CD8-positive, alpha-beta memory T cell (primary cell): ENCODE results near the gene GRAMD4. TPM values are rescaled to one million over a fixed set of nuclear protein-coding genes. Genes with fewer than 3 reads are reported as not detected.

Source experiments
- CTCF ChIA-PET: fragments of 350-600 bp; sonication (Branson Sonifier 250); formaldehyde crosslinking; loops from one replicate; lab custom pipeline; 2021; ENCODE audit warnings: antibody characterized with exemption; lab: Charles Lee
- POLR2A ChIA-PET: fragments of 350-600 bp; sonication (Branson Sonifier 250); formaldehyde crosslinking; loops from one replicate; lab custom pipeline; 2021; ENCODE audit warnings: antibody characterized with exemption; lab: Charles Lee
- DNase-seq, 5 donors: peaks; one replicate each; pipeline versions ENCODE4 v3.0.0 to v3.0.0-alpha.2; 2020 to 2022; ENCODE audit warnings: mixed read lengths in 1 of 5
- H3K27ac ChIP-seq: one replicate; pipeline ENCODE4 v1.7.0; 2013; ENCODE audit warnings: low read depth, mild to moderate bottlenecking, low read length, moderate library complexity
- H3K27me3 ChIP-seq: 2 replicates; pipeline ENCODE4 v1.7.0; 2013; ENCODE audit warnings: low read length, mild to moderate bottlenecking; ENCODE audit not compliant: insufficient read depth, poor library complexity, severe bottlenecking
- H3K36me3 ChIP-seq: 2 replicates; pipeline ENCODE4 v1.7.0; 2013; ENCODE audit warnings: mild to moderate bottlenecking, low read length, moderate library complexity; ENCODE audit not compliant: insufficient read depth
- H3K4me1 ChIP-seq: 2 replicates; pipeline ENCODE4 v1.7.0; 2013; ENCODE audit warnings: mild to moderate bottlenecking, low read length, moderate library complexity; ENCODE audit not compliant: insufficient read depth
- H3K4me3 ChIP-seq: 2 replicates; pipeline ENCODE4 v1.7.0; 2013; ENCODE audit warnings: mild to moderate bottlenecking, low read length
- H3K9me3 ChIP-seq: 2 replicates; pipeline ENCODE4 v1.7.0; 2013; ENCODE audit warnings: mild to moderate bottlenecking, low read length
- H3K27ac Mint-ChIP-seq, 8 donors: one replicate each; pipeline ENCODE4 v1.8.0; 2020 to 2021; ENCODE audit warnings: mixed read lengths in 8 of 8, mild to moderate bottlenecking in 6 of 8, inconsistent platforms in 3 of 8, moderate library complexity in 3 of 8
- H3K27me3 Mint-ChIP-seq, 2 donors: one replicate each; pipeline ENCODE4 v1.8.0; 2020 to 2021; ENCODE audit warnings: mixed read lengths in 2 of 2, mild to moderate bottlenecking in 1 of 2, moderate library complexity in 1 of 2
- H3K36me3 Mint-ChIP-seq, 3 donors: one replicate each; pipeline ENCODE4 v1.8.0; 2020 to 2021; ENCODE audit warnings: mixed read lengths in 3 of 3, inconsistent platforms in 1 of 3, mild to moderate bottlenecking in 1 of 3
- H3K4me1 Mint-ChIP-seq, 3 donors: one replicate each; pipeline ENCODE4 v1.8.0; 2020 to 2021; ENCODE audit warnings: mixed read lengths in 3 of 3, inconsistent platforms in 1 of 3, mild to moderate bottlenecking in 1 of 3
- H3K4me3 Mint-ChIP-seq, 7 donors: one replicate each; pipeline ENCODE4 v1.8.0; 2020 to 2021; ENCODE audit warnings: mixed read lengths in 7 of 7, mild to moderate bottlenecking in 6 of 7, moderate library complexity in 4 of 7, inconsistent platforms in 2 of 7
- H3K9me3 Mint-ChIP-seq, 5 donors: one replicate each; pipeline ENCODE4 v1.8.0; 2020 to 2022; ENCODE audit warnings: mixed read lengths in 5 of 5, mild to moderate bottlenecking in 3 of 5, moderate library complexity in 2 of 5, inconsistent platforms in 1 of 5
- polyA plus RNA-seq: library from polyadenylated mRNA; unstranded; fragments of 300-500 nt; fragmentation: Illumina TruSeq; gene quantifications from one replicate; pipeline ENCODE4 v1.2.3, GENCODE V29; 2021
- total RNA-seq, 2 experiments: library from RNA; stranded (reverse); gene quantifications; one replicate each; pipeline ENCODE4 v1.2.3, GENCODE V29; 2021

The GRAMD4 gene
- total and polyA plus RNA-seq, 3 experiments from 2014 or later: 7.6 to 33.0 (median 25.3) TPM

- Mint-ChIP-seq H3K36me3 (peaks cover 0 to 2% (median 0%) of the 10 kb centered on the region in 3 donors), H3K9me3 (no peaks in the 10 kb centered on the region), H3K27ac (peak overlapping the region in 3 of 8 donors; percentile 32 to 84 (median 70)), H3K4me1 (peaks cover 12 to 36% (median 19%) of the 10 kb centered on the region in 3 donors), H3K27me3 (no peaks in the 10 kb centered on the region), H3K4me3 (no peak overlapping the region)
- no peaks in the 10 kb centered on the region for H3K36me3 ChIP-seq
- ChIA-PET POLR2A (no interaction called here), CTCF (interaction anchor here (1.3 kb wide), 1 partner anchor 113 kb away, joined by 3 read pairs; no protein-coding TSS in a partner anchor)
- no peak overlapping the region for H3K27ac ChIP-seq
- H3K27me3 ChIP-seq: no peaks in the 10 kb centered on the region
- no peak for DNase-seq
- H3K4me3 ChIP-seq: no peak overlapping the region
- H3K9me3 ChIP-seq: no peaks in the 10 kb centered on the region
- H3K4me1 ChIP-seq: peaks cover 25% of the 10 kb centered on the region
Observed at GRCh38 chr22:46676479-46676878, 56.3 kb downstream of the GRAMD4 start.

GRCh38 chr22:46676881-46677280 lies 56.7 kb downstream of the GRAMD4 start:
- H3K27ac ChIP-seq: no peak overlapping the region
- no peaks in the 10 kb centered on the region for H3K27me3 ChIP-seq
- H3K36me3 ChIP-seq: no peaks in the 10 kb centered on the region
- H3K4me1 Mint-ChIP-seq: peaks cover 12 to 36% (median 19%) of the 10 kb centered on the region in 3 donors
- DNase-seq: no peak
- peaks cover 0 to 2% (median 0%) of the 10 kb centered on the region in 3 donors for H3K36me3 Mint-ChIP-seq
- CTCF ChIA-PET: interaction anchor here (1.3 kb wide), 1 partner anchor 113 kb away, joined by 3 read pairs; no protein-coding TSS in a partner anchor
- H3K4me3 ChIP-seq: no peak overlapping the region
- H3K27ac Mint-ChIP-seq: peak overlapping the region in 2 of 8 donors; percentile 33 to 51
- H3K4me1 ChIP-seq: peaks cover 25% of the 10 kb centered on the region
- H3K4me3 Mint-ChIP-seq: peak overlapping the region in 1 of 7 donors; percentile 41
- no peaks in the 10 kb centered on the region for H3K9me3 ChIP-seq
- no peaks in the 10 kb centered on the region for H3K27me3 Mint-ChIP-seq
- H3K9me3 Mint-ChIP-seq: no peaks in the 10 kb centered on the region
- POLR2A ChIA-PET: no interaction called here

- H3K36me3 ChIP-seq: no peaks in the 10 kb centered on the region
- peaks cover 25% of the 10 kb centered on the region for H3K4me1 ChIP-seq
- no peaks in the 10 kb centered on the region for H3K9me3 ChIP-seq
- Mint-ChIP-seq H3K9me3 (no peaks in the 10 kb centered on the region), H3K27ac (peak overlapping the region in 2 of 8 donors; percentile 24 to 79), H3K27me3 (no peaks in the 10 kb centered on the region), H3K36me3 (peaks cover 0 to 2% (median 0%) of the 10 kb centered on the region in 3 donors), H3K4me1 (peaks cover 12 to 36% (median 19%) of the 10 kb centered on the region in 3 donors), H3K4me3 (peak overlapping the region in 2 of 7 donors; percentile 41 to 59)
- ChIA-PET POLR2A (no interaction called here), CTCF (interaction anchor here (1.3 kb wide), 1 partner anchor 114 kb away, joined by 3 read pairs; no protein-coding TSS in a partner anchor)
- H3K27ac ChIP-seq: no peak overlapping the region
- no peak for DNase-seq
- no peak overlapping the region for H3K4me3 ChIP-seq
- no peaks in the 10 kb centered on the region for H3K27me3 ChIP-seq
Observed at GRCh38 chr22:46677323-46678002, 57.3 kb downstream of the GRAMD4 start.

- H3K4me3 ChIP-seq: no peak overlapping the region
- no peaks in the 10 kb centered on the region for H3K9me3 ChIP-seq
- no peak overlapping the region for H3K4me3 Mint-ChIP-seq
- ChIA-PET CTCF (interaction anchor here (1.3 kb wide), 1 partner anchor 115 kb away, joined by 3 read pairs; no protein-coding TSS in a partner anchor), POLR2A (no interaction called here)
- no peaks in the 10 kb centered on the region for H3K36me3 ChIP-seq
- H3K4me1 ChIP-seq: peaks cover 20% of the 10 kb centered on the region
- H3K9me3 Mint-ChIP-seq: no peaks in the 10 kb centered on the region
- peaks cover 12 to 32% (median 19%) of the 10 kb centered on the region in 3 donors for H3K4me1 Mint-ChIP-seq
- H3K27ac Mint-ChIP-seq: peak overlapping the region in 1 of 8 donors; percentile 24
- no peaks in the 10 kb centered on the region for H3K27me3 Mint-ChIP-seq
- peaks cover 0 to 2% (median 0%) of the 10 kb centered on the region in 3 donors for H3K36me3 Mint-ChIP-seq
- no peak overlapping the region for H3K27ac ChIP-seq
- DNase-seq: no peak
- no peaks in the 10 kb centered on the region for H3K27me3 ChIP-seq
Observed at GRCh38 chr22:46678003-46678657, 57.9 kb downstream of the GRAMD4 start.

- CTCF ChIA-PET: no interaction called here
- peaks cover 0 to 4% (median 0%) of the 10 kb centered on the region in 3 donors for H3K36me3 Mint-ChIP-seq
- POLR2A ChIA-PET: no interaction called here
Observed at GRCh38 chr22:46678785-46679700, 58.9 kb downstream of the GRAMD4 start.

GRCh38 chr22:46679706-46680269 lies 59.6 kb downstream of the GRAMD4 start:
- Histone ChIP-seq H3K36me3 (no peaks in the 10 kb centered on the region), H3K4me1 (peaks cover 10% of the 10 kb centered on the region), H3K27me3 (no peaks in the 10 kb centered on the region), H3K9me3 (no peaks in the 10 kb centered on the region), H3K4me3 (no peak overlapping the region), H3K27ac (no peak overlapping the region)
- Mint-ChIP-seq H3K36me3 (peaks cover 0 to 6% (median 0%) of the 10 kb centered on the region in 3 donors), H3K4me1 (peaks cover 3 to 17% (median 5%) of the 10 kb centered on the region in 3 donors), H3K27ac (no peak overlapping the region), H3K27me3 (no peaks in the 10 kb centered on the region), H3K4me3 (no peak overlapping the region), H3K9me3 (no peaks in the 10 kb centered on the region)
- POLR2A ChIA-PET: no interaction called here
- no peak for DNase-seq
- CTCF ChIA-PET: no interaction called here

More at GRCh38 chr22:46678785-46679700, 58.9 kb downstream of the GRAMD4 start:
- no peak overlapping the region for H3K27ac Mint-ChIP-seq
- H3K27ac ChIP-seq: no peak overlapping the region
- no peaks in the 10 kb centered on the region for H3K9me3 ChIP-seq
- no peak overlapping the region for H3K4me3 Mint-ChIP-seq
- no peak for DNase-seq
- peaks cover 9 to 24% (median 12%) of the 10 kb centered on the region in 3 donors for H3K4me1 Mint-ChIP-seq
- no peaks in the 10 kb centered on the region for H3K27me3 Mint-ChIP-seq
- H3K9me3 Mint-ChIP-seq: no peaks in the 10 kb centered on the region
- H3K4me1 ChIP-seq: peaks cover 10% of the 10 kb centered on the region
- H3K4me3 ChIP-seq: no peak overlapping the region
- H3K36me3 ChIP-seq: no peaks in the 10 kb centered on the region
- no peaks in the 10 kb centered on the region for H3K27me3 ChIP-seq

- CTCF ChIA-PET: interaction anchor here (1.0 kb wide), 1 partner anchor 11 kb away, joined by 3 read pairs; no protein-coding TSS in a partner anchor
- Mint-ChIP-seq H3K36me3 (peaks cover 0 to 15% (median 2%) of the 10 kb centered on the region in 3 donors), H3K27ac (peak overlapping the region in 1 of 8 donors; percentile 69), H3K27me3 (no peaks in the 10 kb centered on the region), H3K4me3 (no peak overlapping the region), H3K9me3 (no peaks in the 10 kb centered on the region), H3K4me1 (peaks cover 5 to 10% (median 10%) of the 10 kb centered on the region in 3 donors)
- POLR2A ChIA-PET: interaction anchor here (0.7 kb wide), 1 partner anchor 82 kb away, joined by 3 read pairs; no protein-coding TSS in a partner anchor
- Histone ChIP-seq H3K27ac (no peak overlapping the region), H3K27me3 (no peaks in the 10 kb centered on the region), H3K4me3 (no peak overlapping the region), H3K9me3 (no peaks in the 10 kb centered on the region), H3K4me1 (peaks cover 7% of the 10 kb centered on the region), H3K36me3 (peaks cover 3% of the 10 kb centered on the region)
- no peak for DNase-seq
Observed at GRCh38 chr22:46681010-46681409, 60.8 kb downstream of the GRAMD4 start.
